Caco-2 (cell line): Measurements from ENCODE around the gene CLIP3. TPM values are rescaled to one million over a fixed set of nuclear protein-coding genes. Genes with fewer than 3 reads are reported as not detected.

Source experiments
- Bru-seq: library from RNA; stranded (reverse); fragments of 400-500 nt; gene quantifications from one replicate; lab custom pipeline; 2021; lab: Mats Ljungman, UMichigan
- BruChase-seq, 2 experiments: library from RNA; stranded (reverse); fragments of 400-500 nt; gene quantifications; one replicate each; lab custom pipeline; 2021; lab: Mats Ljungman, UMichigan
- BruUV-seq: library from RNA; stranded (reverse); fragments of 400-500 nt; replicated peaks from 2 replicates; lab custom pipeline; 2021; lab: Mats Ljungman, UMichigan
- CTCF ChIA-PET: fragments of 300-600 bp; sonication (Branson Sonifier 250); formaldehyde crosslinking; loops from one replicate; lab custom pipeline; 2022; ENCODE audit warnings: antibody characterized with exemption; lab: Charles Lee
- POLR2A ChIA-PET: fragments of 300-600 bp; sonication (Branson Sonifier 250); formaldehyde crosslinking; loops from one replicate; lab custom pipeline; 2022; ENCODE audit warnings: antibody characterized with exemption; lab: Charles Lee
- DNase-seq, 2 experiments: peaks; one replicate each; pipeline versions ENCODE4 v3.0.0 to v3.0.0-alpha.2; 2020 to 2022
- H3K27me3 ChIP-seq: replicated peaks from 2 replicates; pipeline ENCODE4 v1.6.0; 2011; ENCODE audit warnings: low read length; ENCODE audit not compliant: control insufficient read depth, insufficient read depth
- H3K36me3 ChIP-seq: 2 replicates; pipeline ENCODE4 v1.5.1; 2011; ENCODE audit warnings: low read length; ENCODE audit not compliant: control insufficient read depth, insufficient read depth
- H3K4me1 ChIP-seq: fragments of 250-450 bp; sonication (Bioruptor Pico); 2 replicates; pipeline ENCODE4 v1.5.1; 2020; ENCODE audit warnings: mild to moderate bottlenecking
- H3K4me3 ChIP-seq: 2 replicates; pipeline ENCODE4 v1.5.1; 2011; ENCODE audit warnings: low read depth, mild to moderate bottlenecking, control low read depth, low read length
- H3K9me3 ChIP-seq: fragments of 250-450 bp; sonication (Bioruptor Pico); 2 replicates; pipeline ENCODE4 v1.5.1; 2020; ENCODE audit warnings: mild to moderate bottlenecking, moderate library complexity
- H3K27ac Mint-ChIP-seq: one replicate; pipeline ENCODE4 v1.8.0; 2022; ENCODE audit warnings: mixed read lengths; ENCODE audit not compliant: unreplicated experiment
- H3K27me3 Mint-ChIP-seq: one replicate; pipeline ENCODE4 v1.8.0; 2022; ENCODE audit warnings: mixed read lengths; ENCODE audit not compliant: insufficient read depth, unreplicated experiment
- H3K36me3 Mint-ChIP-seq: one replicate; pipeline ENCODE4 v1.8.0; 2022; ENCODE audit warnings: mild to moderate bottlenecking, mixed read lengths; ENCODE audit not compliant: insufficient read depth, unreplicated experiment
- H3K4me1 Mint-ChIP-seq: one replicate; pipeline ENCODE4 v1.8.0; 2022; ENCODE audit warnings: low read depth, mixed read lengths; ENCODE audit not compliant: unreplicated experiment
- H3K4me3 Mint-ChIP-seq: one replicate; pipeline ENCODE4 v1.8.0; 2022; ENCODE audit warnings: mild to moderate bottlenecking, moderate library complexity, mixed read lengths; ENCODE audit not compliant: unreplicated experiment
- H3K9me3 Mint-ChIP-seq: one replicate; pipeline ENCODE4 v1.8.0; 2022; ENCODE audit warnings: mixed read lengths; ENCODE audit not compliant: unreplicated experiment
- intact Hi-C: fragments of 100-400 bp; cut with micrococcal nuclease; formaldehyde crosslinking; loops from one replicate; pipeline ENCODE4 v1.10.0; 2022; ENCODE audit not compliant: unreplicated experiment
- long read RNA-seq: library from polyadenylated mRNA; stranded (forward); transcript quantifications from one replicate; pipeline ENCODE4 v2.0.0, GENCODE V29; 2022
- total RNA-seq: library from RNA; stranded (reverse); gene quantifications from 2 replicates; pipeline ENCODE4 v1.2.3, GENCODE V29; 2022
- TF ChIP-seq, protein P1 (sequence below), 2 experiments: fragments of 200-600 bp in 1 of 2; IDR thresholded peaks; 1 replicate in 1 of 2; 2 replicates in 1 of 2; pipeline versions ENCODE4 v1.5.1 to v1.8.0; 2011 to 2022; ENCODE audit warnings: antibody characterized with exemption in 1 of 2, control low read depth in 1 of 2, inconsistent platforms in 1 of 2, low read depth in 1 of 2, low read length in 1 of 2, mild to moderate bottlenecking in 1 of 2, moderate library complexity in 1 of 2; ENCODE audit not compliant: insufficient read depth in 1 of 2, severe bottlenecking in 1 of 2, unreplicated experiment in 1 of 2

The CLIP3 gene, protein sequence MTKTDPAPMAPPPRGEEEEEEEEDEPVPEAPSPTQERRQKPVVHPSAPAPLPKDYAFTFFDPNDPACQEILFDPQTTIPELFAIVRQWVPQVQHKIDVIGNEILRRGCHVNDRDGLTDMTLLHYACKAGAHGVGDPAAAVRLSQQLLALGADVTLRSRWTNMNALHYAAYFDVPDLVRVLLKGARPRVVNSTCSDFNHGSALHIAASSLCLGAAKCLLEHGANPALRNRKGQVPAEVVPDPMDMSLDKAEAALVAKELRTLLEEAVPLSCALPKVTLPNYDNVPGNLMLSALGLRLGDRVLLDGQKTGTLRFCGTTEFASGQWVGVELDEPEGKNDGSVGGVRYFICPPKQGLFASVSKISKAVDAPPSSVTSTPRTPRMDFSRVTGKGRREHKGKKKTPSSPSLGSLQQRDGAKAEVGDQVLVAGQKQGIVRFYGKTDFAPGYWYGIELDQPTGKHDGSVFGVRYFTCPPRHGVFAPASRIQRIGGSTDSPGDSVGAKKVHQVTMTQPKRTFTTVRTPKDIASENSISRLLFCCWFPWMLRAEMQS
- total RNA-seq = 1.7 and 2.2 TPM in 2 replicates
- percentile 33 among the genes with signal in this experiment for Bru-seq, nascent RNA
- percentile 36 among the genes with signal in this experiment for BruChase-seq, experiment 1, labeled RNA remaining after a 2-hour chase
- percentile 38 among the genes with signal in this experiment for BruChase-seq, experiment 2, labeled RNA remaining after a 6-hour chase
- long read RNA-seq, partial matches to known transcripts = 0 of 12 reads
- long read RNA-seq, other reads (novel, unspliced or antisense) = 12 of 12 reads

DNA sequence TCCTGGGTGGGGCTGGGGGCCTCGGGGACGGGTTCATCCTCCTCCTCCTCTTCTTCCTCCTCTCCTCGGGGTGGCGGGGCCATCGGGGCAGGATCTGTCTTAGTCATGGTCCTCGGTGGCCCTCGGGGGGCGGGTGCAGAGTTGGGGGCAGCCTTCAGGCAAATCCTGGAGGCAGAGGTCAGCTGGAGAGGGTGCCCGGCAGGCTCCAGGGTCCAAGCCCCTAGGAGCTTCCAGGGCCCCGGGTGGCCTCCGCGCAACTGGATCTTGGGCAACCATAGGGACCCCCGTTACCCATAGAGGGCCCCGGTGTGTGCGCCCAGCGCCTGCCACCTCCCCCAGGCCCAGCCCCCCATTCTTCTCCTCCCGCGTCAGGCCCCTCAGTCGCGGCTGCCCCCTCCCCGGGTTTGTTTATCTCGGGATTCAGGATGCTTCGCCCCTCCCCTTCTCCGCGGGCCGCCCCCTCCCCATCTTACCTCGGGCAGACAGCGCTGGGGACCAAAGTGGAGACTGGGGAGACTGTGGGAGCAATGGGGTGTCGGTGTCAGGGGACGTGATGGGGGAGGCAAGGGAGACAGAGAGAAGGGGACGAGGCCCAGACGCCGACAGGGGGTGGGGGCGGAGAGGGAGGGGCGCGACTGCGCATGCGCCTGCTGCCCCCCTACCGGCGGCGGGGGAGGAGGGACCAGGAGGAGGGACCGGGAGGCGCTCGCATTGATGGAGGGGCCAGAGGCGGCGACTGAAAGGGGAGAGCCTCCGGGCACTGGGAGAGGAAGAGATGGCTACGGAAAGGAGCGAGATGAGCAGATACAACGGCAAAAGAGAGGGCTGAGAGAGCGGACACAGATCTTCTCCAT lies at the start of gene CLIP3:
CLIP3 (minus strand) TSS at position 623 of the 854 bp plus-strand sequence; CDS start at position 107, 516 bp downstream.
- H3K4me3 ChIP-seq = no peak within 1 kb of the TSS
- BruUV-seq = no TSS peak
- no peak within 1 kb of the TSS for H3K27ac Mint-ChIP-seq
- no peaks in the 10 kb centered on the region for H3K27me3 Mint-ChIP-seq
- no peak within 1 kb of the TSS for H3K4me3 Mint-ChIP-seq
- TF ChIP-seq, protein P1, sequence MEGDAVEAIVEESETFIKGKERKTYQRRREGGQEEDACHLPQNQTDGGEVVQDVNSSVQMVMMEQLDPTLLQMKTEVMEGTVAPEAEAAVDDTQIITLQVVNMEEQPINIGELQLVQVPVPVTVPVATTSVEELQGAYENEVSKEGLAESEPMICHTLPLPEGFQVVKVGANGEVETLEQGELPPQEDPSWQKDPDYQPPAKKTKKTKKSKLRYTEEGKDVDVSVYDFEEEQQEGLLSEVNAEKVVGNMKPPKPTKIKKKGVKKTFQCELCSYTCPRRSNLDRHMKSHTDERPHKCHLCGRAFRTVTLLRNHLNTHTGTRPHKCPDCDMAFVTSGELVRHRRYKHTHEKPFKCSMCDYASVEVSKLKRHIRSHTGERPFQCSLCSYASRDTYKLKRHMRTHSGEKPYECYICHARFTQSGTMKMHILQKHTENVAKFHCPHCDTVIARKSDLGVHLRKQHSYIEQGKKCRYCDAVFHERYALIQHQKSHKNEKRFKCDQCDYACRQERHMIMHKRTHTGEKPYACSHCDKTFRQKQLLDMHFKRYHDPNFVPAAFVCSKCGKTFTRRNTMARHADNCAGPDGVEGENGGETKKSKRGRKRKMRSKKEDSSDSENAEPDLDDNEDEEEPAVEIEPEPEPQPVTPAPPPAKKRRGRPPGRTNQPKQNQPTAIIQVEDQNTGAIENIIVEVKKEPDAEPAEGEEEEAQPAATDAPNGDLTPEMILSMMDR (IDR thresholded peaks at IDR 0.05; ENCODE audit: insufficient read depth in 1 of 2, low read depth in 1 of 2, low read length in 1 of 2, severe bottlenecking in 1 of 2, unreplicated experiment in 1 of 2) = no peak
- peaks cover 2% of the 10 kb centered on the region; the same call in 1 of the 2 replicates for H3K36me3 ChIP-seq
- intact Hi-C loops = no loop called here
- peaks cover 30% of the 10 kb centered on the region for H3K36me3 Mint-ChIP-seq
- no peaks in the 10 kb centered on the region for H3K27me3 ChIP-seq
- H3K9me3 ChIP-seq = no peaks in the 10 kb centered on the region
- H3K9me3 Mint-ChIP-seq = no peaks in the 10 kb centered on the region
- ChIA-PET POLR2A (no interaction called here), CTCF (no interaction called here)
- no peak for DNase-seq
- peaks cover 12% of the 10 kb centered on the region for H3K4me1 Mint-ChIP-seq
- no peaks in the 10 kb centered on the region; the same call in 1 of the 2 replicates for H3K4me1 ChIP-seq

DNA sequence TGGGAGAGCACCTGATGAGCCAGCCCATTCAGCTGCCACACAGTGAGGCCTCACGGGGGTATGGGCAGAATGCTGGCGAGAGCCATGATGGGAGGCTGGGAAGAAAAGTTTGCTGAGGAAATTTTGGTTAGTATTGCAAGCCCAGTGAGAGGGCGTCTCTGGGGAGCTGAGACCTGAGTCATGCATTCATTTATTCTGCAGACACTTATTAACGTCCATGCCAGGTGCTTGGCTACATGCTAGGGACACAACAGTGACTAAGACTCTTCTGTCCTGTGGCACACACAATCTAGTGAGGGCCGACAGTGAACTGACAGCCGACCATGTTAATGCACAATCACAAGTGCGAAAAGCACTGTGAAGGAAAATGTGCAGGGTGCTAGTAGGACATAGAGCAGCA lies 49.2 kb upstream of the CLIP3 start:
- no peak for DNase-seq
- Histone ChIP-seq H3K4me1 (no peaks in the 10 kb centered on the region), H3K36me3 (no peaks in the 10 kb centered on the region; the same call in none of the 2 replicates), H3K4me3 (no peak overlapping the region), H3K9me3 (no peaks in the 10 kb centered on the region), H3K27me3 (no peaks in the 10 kb centered on the region)
- H3K27me3 Mint-ChIP-seq = no peaks in the 10 kb centered on the region
- no peak overlapping the region for H3K27ac Mint-ChIP-seq
- no TSS peak for BruUV-seq
- CTCF ChIA-PET = no interaction called here
- POLR2A ChIA-PET = interaction anchor here (0.6 kb wide), 1 partner anchor 46 kb away, joined by 4 read pairs; no protein-coding TSS in a partner anchor
- no peaks in the 10 kb centered on the region for H3K9me3 Mint-ChIP-seq
- TF ChIP-seq, protein P1 (IDR thresholded peaks at IDR 0.05; ENCODE audit: insufficient read depth in 1 of 2, low read depth in 1 of 2, low read length in 1 of 2, severe bottlenecking in 1 of 2, unreplicated experiment in 1 of 2) = no peak
- intact Hi-C loops = no loop called here
- H3K4me3 Mint-ChIP-seq = no peak overlapping the region
- H3K4me1 Mint-ChIP-seq = no peaks in the 10 kb centered on the region
- peaks cover 59% of the 10 kb centered on the region for H3K36me3 Mint-ChIP-seq
